B cell (primary cell): ENCODE measurements around the gene LIPC. TPM values are rescaled to one million over a fixed set of nuclear protein-coding genes. Genes with fewer than 3 reads are reported as not detected.

Experiments
- ATAC-seq: fragments of 200-7000 bp; cut with Tn5 transposase; one replicate; pipeline ENCODE4 v1.10.0; 2021; ENCODE audit warnings: low read depth, mild to moderate bottlenecking, moderate number of reproducible peaks, moderate library complexity
- CTCF ChIA-PET: fragments of 350-600 bp; sonication (Branson Sonifier 250); formaldehyde crosslinking; loops from one replicate; lab custom pipeline; 2021; ENCODE audit warnings: antibody characterized with exemption, inconsistent platforms; lab: Charles Lee
- POLR2A ChIA-PET: fragments of 350-600 bp; sonication (Branson Sonifier 250); formaldehyde crosslinking; loops from one replicate; lab custom pipeline; 2021; ENCODE audit warnings: antibody characterized with exemption; lab: Charles Lee
- DNase-seq: peaks from one replicate; pipeline ENCODE4 v3.0.0; 2013
- H2AFZ ChIP-seq: 2 replicates; pipeline ENCODE4 v1.6.1; 2012; ENCODE audit warnings: mild to moderate bottlenecking, low read depth, low read length; ENCODE audit not compliant: insufficient read depth, poor library complexity, severe bottlenecking
- H3K27ac ChIP-seq, 2 donors: 1 replicate in 1 of 2; 2 replicates in 1 of 2; pipeline ENCODE4 v1.5.1; 2012 to 2013; ENCODE audit warnings: low read length in 2 of 2, mild to moderate bottlenecking in 2 of 2, moderate library complexity in 1 of 2
- H3K27me3 ChIP-seq, 4 experiments: fragments of 200-600 bp in 1 of 4; sonication (generic) in 1 of 4; replicated peaks in 1 of 4; 1 replicate in 2 of 4; 2 replicates in 2 of 4; pipeline versions ENCODE4 v1.6.1 to v1.7.0; 2013 to 2016; ENCODE audit warnings: low read length in 3 of 4, mild to moderate bottlenecking in 2 of 4, mixed read lengths in 1 of 4, moderate library complexity in 1 of 4; ENCODE audit not compliant: insufficient read depth in 4 of 4, control insufficient read depth in 3 of 4; ENCODE audit errors: control extremely low read depth in 1 of 4
- H3K36me3 ChIP-seq, 2 experiments: replicated peaks in 1 of 2; 1 replicate in 1 of 2; 2 replicates in 1 of 2; pipeline versions ENCODE4 v1.6.1 to v1.7.1; 2013; ENCODE audit warnings: low read length in 1 of 2; ENCODE audit not compliant: insufficient read depth in 2 of 2, control insufficient read depth in 1 of 2; ENCODE audit errors: control extremely low read depth in 1 of 2, extremely low read depth in 1 of 2
- H3K4me1 ChIP-seq, 2 donors: fragments of 200-600 bp in 1 of 2; sonication (generic) in 1 of 2; 1 replicate in 1 of 2; 2 replicates in 1 of 2; pipeline versions ENCODE4 v1.5.1 to v1.6.1; 2013 to 2017; ENCODE audit warnings: low read length in 2 of 2; ENCODE audit not compliant: control insufficient read depth in 2 of 2, insufficient read depth in 2 of 2
- H3K4me2 ChIP-seq: replicated peaks from 2 replicates; pipeline ENCODE3; 2012; ENCODE audit warnings: mild to moderate bottlenecking, low read depth, low read length; ENCODE audit not compliant: poor library complexity, severe bottlenecking
- H3K4me3 ChIP-seq, 5 experiments: fragments of 200-600 bp in 1 of 5; sonication (generic) in 1 of 5; 1 replicate in 3 of 5; 2 replicates in 2 of 5; pipeline versions ENCODE4 v1.5.1 to v1.7.0; 2011 to 2016; ENCODE audit warnings: low read length in 4 of 5, mild to moderate bottlenecking in 4 of 5, low read depth in 2 of 5, control low read depth in 1 of 5, moderate library complexity in 1 of 5; ENCODE audit not compliant: insufficient read depth in 1 of 5; ENCODE audit errors: control extremely low read depth in 1 of 5, extremely low read depth in 1 of 5
- H3K79me2 ChIP-seq: fragments of 200-600 bp; sonication (generic); one replicate; pipeline ENCODE4 v1.6.0; 2016; ENCODE audit warnings: low read length; ENCODE audit not compliant: control insufficient read depth, insufficient read depth
- H3K9ac ChIP-seq: fragments of 200-600 bp; sonication (generic); 2 replicates; pipeline ENCODE4 v1.6.1; 2017; ENCODE audit warnings: mild to moderate bottlenecking, low read length, moderate library complexity
- H3K9me3 ChIP-seq, 3 donors: one replicate each; pipeline versions ENCODE4 v1.6.1 to v1.7.1; 2013; ENCODE audit warnings: low read length in 2 of 3; ENCODE audit not compliant: control insufficient read depth in 2 of 3, insufficient read depth in 1 of 3; ENCODE audit errors: control extremely low read depth in 1 of 3
- H4K20me1 ChIP-seq: 2 replicates; pipeline ENCODE4 v1.6.0; 2012; ENCODE audit warnings: mild to moderate bottlenecking, low read length; ENCODE audit not compliant: insufficient read depth, control insufficient read depth, poor library complexity, severe bottlenecking
- H3K27ac Mint-ChIP-seq: one replicate; pipeline ENCODE4 v1.8.0; 2021; ENCODE audit warnings: mixed read lengths
- H3K27me3 Mint-ChIP-seq: one replicate; pipeline ENCODE4 v1.8.0; 2021; ENCODE audit warnings: mixed read lengths
- H3K4me1 Mint-ChIP-seq: one replicate; pipeline ENCODE4 v1.8.0; 2021; ENCODE audit warnings: mixed read lengths
- H3K4me3 Mint-ChIP-seq: one replicate; pipeline ENCODE4 v1.8.0; 2021; ENCODE audit warnings: mixed read lengths
- H3K9me3 Mint-ChIP-seq: one replicate; pipeline ENCODE4 v1.8.0; 2022; ENCODE audit warnings: mixed read lengths; ENCODE audit not compliant: insufficient read depth
- EZH2 ChIP-seq: IDR thresholded peaks from 2 replicates; pipeline ENCODE4 v1.6.1; 2012; ENCODE audit warnings: borderline replicate concordance, low read depth, mild to moderate bottlenecking, moderate library complexity, low read length; ENCODE audit not compliant: insufficient read depth, poor library complexity, severe bottlenecking
- WGBS: methylation state at CpG from one replicate; pipeline ENCODE4 v1.1.5; 2013; ENCODE audit warnings: missing lambda C conversion rate; ENCODE audit not compliant: insufficient coverage; 5-methylcytosine and 5-hydroxymethylcytosine counted together
- intact Hi-C: fragments of 100-400 bp; cut with micrococcal nuclease; formaldehyde crosslinking; loops from one replicate; pipeline ENCODE4 v1.10.0; 2022
- polyA plus RNA-seq: library from polyadenylated mRNA; depleted of rRNA; stranded (reverse); fragments of >200 nt; gene quantifications from 2 replicates; pipeline ENCODE4 v1.2.3, GENCODE V29; 2012
- total RNA-seq, 2 donors: library from RNA; stranded (reverse); fragments of 120-200 nt in 1 of 2; gene quantifications; 1 replicate in 1 of 2; 2 replicates in 1 of 2; pipeline versions ENCODE4 v1.2.3 to v1.2.4, GENCODE V29; 2013 to 2022
- TF ChIP-seq, protein P1 (sequence below): fragments of 200-600 bp; IDR thresholded peaks from one replicate; pipeline ENCODE4 v1.8.0; 2022; ENCODE audit warnings: antibody characterized with exemption, mild to moderate bottlenecking

Gene LIPC
- total and polyA plus RNA-seq, 2 donors (not counting 1 experiment from before 2014, with no cell fraction given): not detected

DNA sequence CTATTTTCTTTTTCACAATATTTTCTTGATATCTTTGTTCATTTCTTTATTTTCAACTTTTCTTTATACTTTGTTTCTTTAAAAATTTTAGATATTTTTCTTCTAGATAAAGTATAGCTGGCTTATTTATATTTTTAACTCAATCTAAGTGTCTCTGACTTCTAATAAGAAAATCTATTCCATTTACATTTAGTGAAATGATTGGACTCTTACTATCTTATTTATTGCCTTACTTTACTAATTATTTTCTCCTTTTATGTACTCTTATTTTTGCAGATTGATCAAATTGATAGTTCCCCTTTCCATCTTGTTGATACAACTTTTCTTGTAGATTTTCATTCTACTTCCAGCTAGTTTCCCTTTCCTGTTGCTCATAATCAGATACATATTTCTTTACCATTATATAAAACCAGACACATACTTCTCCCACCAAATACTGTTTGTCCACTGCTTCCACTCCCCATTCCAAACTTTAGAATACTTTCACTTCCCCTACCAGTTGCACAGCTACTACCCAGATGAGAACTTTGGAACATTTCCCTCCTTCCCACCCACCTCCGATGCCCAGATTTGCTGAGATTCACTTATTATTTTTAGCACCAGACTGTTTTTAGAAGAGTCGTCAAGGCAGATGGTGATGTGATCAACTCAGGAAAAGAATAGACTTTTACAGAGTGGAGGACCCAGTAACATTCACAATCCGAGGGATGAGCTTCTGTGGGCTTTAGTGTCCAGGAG, 151.5 kb downstream of the LIPC start:
- Histone ChIP-seq H3K27me3 (peaks cover 0 to 9% (median 0%) of the 10 kb centered on the region in 4 experiments), H3K4me1 (peaks cover 12 to 13% of the 10 kb centered on the region in 2 donors), H3K9me3 (peaks cover 0 to 3% (median 0%) of the 10 kb centered on the region in 3 donors), H3K4me2 (no peak overlapping the region), H3K27ac (no peak overlapping the region), H2AFZ (no peak overlapping the region), H3K79me2 (no peaks in the 10 kb centered on the region), H3K36me3 (no peaks in the 10 kb centered on the region), H4K20me1 (no peaks in the 10 kb centered on the region), H3K4me3 (no peak overlapping the region), H3K9ac (no peak overlapping the region)
- Mint-ChIP-seq H3K9me3 (peaks cover 4% of the 10 kb centered on the region), H3K4me3 (no peak overlapping the region), H3K4me1 (peaks cover 16% of the 10 kb centered on the region), H3K27me3 (peaks cover 18% of the 10 kb centered on the region), H3K27ac (no peak overlapping the region)
- POLR2A ChIA-PET: no interaction called here
- intact Hi-C loops: no loop called here
- CTCF ChIA-PET: no interaction called here
- DNase-seq: no peak
- 100% methylated on average over 1 of the region's 3 CpGs for WGBS
- no peak for ATAC-seq
- TF ChIP-seq, protein P1, sequence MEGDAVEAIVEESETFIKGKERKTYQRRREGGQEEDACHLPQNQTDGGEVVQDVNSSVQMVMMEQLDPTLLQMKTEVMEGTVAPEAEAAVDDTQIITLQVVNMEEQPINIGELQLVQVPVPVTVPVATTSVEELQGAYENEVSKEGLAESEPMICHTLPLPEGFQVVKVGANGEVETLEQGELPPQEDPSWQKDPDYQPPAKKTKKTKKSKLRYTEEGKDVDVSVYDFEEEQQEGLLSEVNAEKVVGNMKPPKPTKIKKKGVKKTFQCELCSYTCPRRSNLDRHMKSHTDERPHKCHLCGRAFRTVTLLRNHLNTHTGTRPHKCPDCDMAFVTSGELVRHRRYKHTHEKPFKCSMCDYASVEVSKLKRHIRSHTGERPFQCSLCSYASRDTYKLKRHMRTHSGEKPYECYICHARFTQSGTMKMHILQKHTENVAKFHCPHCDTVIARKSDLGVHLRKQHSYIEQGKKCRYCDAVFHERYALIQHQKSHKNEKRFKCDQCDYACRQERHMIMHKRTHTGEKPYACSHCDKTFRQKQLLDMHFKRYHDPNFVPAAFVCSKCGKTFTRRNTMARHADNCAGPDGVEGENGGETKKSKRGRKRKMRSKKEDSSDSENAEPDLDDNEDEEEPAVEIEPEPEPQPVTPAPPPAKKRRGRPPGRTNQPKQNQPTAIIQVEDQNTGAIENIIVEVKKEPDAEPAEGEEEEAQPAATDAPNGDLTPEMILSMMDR: no peak
- no peak for TF ChIP-seq EZH2

DNA sequence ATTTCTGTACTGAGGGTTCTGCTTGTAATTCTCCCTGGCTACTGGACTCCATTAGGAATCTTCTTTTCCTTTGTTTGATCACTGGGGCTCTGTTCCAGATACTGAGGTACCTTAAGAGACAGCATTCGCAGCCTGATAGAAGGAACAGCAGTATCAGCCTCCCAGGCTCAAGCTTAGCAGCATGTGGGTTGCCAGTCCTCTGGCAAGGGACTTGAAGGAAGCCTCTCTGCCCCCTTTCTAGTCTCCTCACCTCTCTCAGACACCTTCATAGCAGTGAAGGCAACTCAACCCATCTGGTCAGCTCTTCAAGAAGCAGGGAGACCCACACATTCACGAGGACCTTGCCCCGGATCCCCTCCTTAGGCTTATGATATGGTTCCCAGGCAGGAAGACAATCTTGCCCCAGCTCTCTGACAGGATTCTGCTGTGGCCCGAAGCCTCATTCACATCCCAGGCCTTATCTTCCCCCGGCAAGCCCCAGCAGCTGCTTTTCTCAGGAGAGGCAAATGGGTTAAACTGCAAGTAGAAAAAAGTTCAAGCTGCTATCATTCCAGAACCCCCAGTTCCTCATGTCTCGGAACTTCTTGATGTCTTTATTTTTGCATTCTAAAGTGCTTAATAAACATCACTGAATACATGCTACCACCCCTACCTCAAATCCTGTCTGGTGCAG, 153.1 kb downstream of the LIPC start:
- TF ChIP-seq, protein P1: no peak
- TF ChIP-seq EZH2: no peak
- CTCF ChIA-PET: no interaction called here
- no peak overlapping the region for H3K9ac ChIP-seq
- Mint-ChIP-seq H3K9me3 (peaks cover 4% of the 10 kb centered on the region), H3K4me1 (peaks cover 16% of the 10 kb centered on the region), H3K27ac (no peak overlapping the region), H3K4me3 (no peak overlapping the region), H3K27me3 (peaks cover 18% of the 10 kb centered on the region)
- intact Hi-C loops: no loop called here
- no peak overlapping the region for H2AFZ ChIP-seq
- H3K36me3 ChIP-seq: no peaks in the 10 kb centered on the region
- H3K4me3 ChIP-seq: no peak overlapping the region
- POLR2A ChIA-PET: no interaction called here
- DNase-seq: no peak
- ATAC-seq: no peak
- peaks cover 0 to 9% (median 0%) of the 10 kb centered on the region in 4 experiments for H3K27me3 ChIP-seq
- no peaks in the 10 kb centered on the region for H4K20me1 ChIP-seq
- WGBS: 95% methylated on average over 3 of the region's 6 CpGs
- H3K27ac ChIP-seq: no peak overlapping the region
- H3K9me3 ChIP-seq: peaks cover 0 to 3% (median 0%) of the 10 kb centered on the region in 3 donors
- no peak overlapping the region for H3K4me2 ChIP-seq
- H3K4me1 ChIP-seq: peaks cover 12 to 13% of the 10 kb centered on the region in 2 donors
- H3K79me2 ChIP-seq: no peaks in the 10 kb centered on the region
